Nucleus accumbens (tissue), 56 donors: ENCODE results near the gene ZNF655.
"Not testable (repeated sequence)": the region's sequence is repeated elsewhere in the genome, so short reads cannot be mapped to it uniquely, and the experiment has no call there.

Experiments used
- DNase-seq, 56 donors: peaks; one replicate each; lab custom pipeline; 2025; lab: John Stamatoyannopoulos, UW

Gene ZNF655

GRCh38 chr7:99559175-99559915, 903 bp downstream of the ZNF655 start:
- DNase-seq = peak in 1 of 56 donors; percentile 54

DNA sequence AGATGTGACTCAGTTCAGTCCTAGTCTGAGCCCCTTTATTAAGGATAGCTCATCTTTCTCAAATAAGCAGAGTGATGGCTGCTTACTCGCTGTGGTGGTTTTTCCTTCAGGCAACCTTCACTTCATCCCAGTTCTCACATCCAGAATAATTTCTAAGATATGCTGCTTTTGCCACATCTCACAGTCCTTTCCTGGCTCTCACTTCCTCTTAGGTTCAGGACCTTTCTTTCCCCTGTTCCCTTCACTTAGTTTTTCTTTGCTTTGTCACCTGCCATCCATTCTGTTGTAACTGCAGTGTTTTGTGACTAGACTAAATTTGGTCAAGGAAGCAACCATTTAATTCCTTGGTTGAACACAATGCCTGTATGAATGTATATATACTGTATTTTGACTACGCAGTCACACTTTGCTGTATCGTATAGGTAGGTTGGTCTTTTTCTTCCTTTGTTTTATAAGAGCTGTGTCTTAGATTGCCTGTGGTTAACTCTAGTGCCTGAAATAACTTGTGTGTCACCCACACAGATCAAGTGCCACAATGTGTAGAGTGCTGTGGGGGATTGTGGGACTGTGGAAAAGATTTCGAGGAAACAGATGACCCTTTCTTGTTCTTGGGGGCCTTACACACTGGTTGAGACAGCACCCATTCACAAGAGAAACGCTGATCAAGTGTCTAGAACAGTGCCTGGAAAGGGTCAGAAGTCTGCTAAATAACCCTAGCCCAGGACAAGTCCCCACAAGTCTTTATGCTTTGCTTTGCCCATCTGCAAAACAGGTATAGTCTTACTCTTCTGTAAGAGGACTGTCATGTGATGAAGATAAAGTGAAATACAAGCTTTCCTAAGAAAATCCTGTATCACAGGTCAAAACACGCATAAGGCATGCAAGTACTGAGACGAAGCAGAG, 2.6 kb downstream of the ZNF655 start:
- no peak for DNase-seq

DNA sequence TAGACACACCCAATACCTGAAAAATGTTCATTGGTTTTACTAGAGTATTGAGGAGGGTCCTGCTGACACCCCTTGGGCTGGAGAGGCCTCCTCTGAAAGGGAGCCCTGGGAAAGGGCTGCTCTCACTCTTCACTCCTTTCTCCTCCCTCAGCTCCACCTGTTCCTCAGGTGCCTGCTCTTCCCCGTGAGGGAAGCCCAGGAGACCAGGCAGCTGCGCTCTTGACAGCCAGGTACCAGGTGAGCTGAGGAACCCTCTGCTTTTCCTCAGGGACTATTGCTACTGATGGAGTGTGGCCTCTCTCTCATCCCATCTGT, 3.3 kb downstream of the ZNF655 start:
- DNase-seq = no peak

DNA sequence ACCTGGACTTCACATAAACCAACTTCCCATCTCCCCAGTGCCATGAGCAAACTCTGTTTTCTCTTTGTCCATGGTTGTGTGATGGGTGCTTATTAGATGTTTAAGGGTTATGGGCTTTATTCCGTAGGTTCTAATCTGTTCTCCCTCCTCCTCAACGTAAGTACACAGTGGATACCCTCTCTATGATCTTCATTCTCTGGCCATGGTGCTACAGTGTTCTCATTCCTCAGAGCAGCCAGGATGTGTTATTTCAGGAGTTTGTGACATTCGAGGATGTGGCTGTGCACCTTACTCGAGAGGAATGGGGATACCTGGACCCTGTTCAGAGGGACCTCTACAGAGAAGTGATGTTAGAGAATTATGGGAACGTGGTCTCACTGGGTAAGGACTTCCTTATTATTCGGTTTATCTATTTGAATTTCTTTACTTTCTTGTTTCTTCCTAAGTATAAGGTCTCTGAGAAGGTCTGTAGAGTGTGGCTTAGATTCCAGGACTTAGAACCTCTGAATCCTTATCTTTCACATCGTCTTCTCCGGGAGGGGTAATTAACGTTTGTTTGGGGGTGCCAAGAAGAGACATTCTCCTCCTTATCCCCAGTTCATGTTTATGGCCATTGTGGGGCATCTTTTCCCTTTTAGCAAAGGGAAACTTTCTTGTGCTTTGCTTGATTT, 3.8 kb downstream of the ZNF655 start:
- no peak for DNase-seq

DNA sequence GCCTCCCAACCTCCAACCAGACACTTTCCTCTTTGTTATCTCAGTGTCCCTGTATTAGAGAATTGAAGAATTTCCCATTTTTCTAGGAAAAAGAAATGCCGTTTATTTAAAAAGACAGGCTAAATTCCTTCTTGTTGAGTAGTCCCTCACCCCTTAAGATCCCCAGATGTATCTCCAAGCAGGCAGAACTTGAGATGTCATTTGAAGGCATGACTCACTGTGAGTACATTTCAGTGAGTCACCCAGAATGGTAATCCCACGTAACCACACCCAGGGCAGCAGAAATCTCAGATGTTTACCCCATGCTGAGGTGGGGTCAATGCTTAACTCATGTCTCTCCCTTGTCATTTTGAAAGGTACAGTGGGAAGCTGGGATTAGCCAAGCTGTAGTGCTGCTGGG, 4.4 kb downstream of the ZNF655 start:
- peak in 22 of 56 donors; percentile 4 to 68 (median 27) for DNase-seq

GRCh38 chr7:99563650-99564049, 5.2 kb downstream of the ZNF655 start:
- peak in 4 of 56 donors; percentile 3 to 22 (median 4) for DNase-seq

- not testable (repeated sequence) for DNase-seq
These were observed 10.3 kb downstream of the ZNF655 start for GRCh38 chr7:99568770-99569169.

DNA sequence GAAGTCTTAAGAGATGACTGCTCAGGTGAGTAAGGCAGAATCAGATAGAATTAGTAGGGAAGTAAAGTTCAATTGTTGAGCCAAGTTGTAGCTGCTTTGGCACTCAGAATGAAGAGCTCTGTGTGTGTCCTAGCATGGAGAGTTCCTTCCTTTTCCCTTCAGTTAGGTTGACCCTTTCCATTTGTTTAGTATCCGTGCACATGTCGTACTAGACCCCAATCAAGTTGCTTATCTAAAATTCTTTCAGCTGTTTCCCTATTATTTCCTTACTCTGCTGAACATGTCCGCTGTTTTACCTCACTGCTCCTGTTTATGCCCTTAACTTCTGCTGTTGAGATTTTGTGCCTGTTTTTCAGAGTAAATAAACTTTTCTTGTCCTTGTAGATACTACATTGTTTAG, 13.3 kb downstream of the ZNF655 start:
- DNase-seq = no peak

- no peak for DNase-seq
These were observed 14.8 kb downstream of the ZNF655 start for GRCh38 chr7:99573257-99573656.

DNA sequence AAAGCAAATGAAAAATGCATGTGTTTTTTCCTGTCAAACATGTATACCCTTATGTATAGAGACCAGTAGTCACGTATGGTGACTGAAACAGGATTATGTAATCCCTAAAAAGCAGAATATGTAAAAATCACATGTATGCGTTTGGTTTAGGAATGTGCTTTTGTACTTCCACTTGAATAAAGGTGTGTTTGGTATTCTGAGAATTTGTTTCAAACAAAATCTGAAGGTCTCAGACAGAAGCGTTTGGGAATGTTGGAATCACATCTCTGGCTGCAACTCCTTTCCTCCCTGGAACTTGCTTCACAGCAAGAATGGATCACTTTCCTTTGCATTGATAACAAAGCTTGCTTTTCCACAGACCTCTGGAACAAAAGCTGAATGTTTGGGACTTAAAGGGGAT, 17.8 kb downstream of the ZNF655 start:
- no peak for DNase-seq

DNA sequence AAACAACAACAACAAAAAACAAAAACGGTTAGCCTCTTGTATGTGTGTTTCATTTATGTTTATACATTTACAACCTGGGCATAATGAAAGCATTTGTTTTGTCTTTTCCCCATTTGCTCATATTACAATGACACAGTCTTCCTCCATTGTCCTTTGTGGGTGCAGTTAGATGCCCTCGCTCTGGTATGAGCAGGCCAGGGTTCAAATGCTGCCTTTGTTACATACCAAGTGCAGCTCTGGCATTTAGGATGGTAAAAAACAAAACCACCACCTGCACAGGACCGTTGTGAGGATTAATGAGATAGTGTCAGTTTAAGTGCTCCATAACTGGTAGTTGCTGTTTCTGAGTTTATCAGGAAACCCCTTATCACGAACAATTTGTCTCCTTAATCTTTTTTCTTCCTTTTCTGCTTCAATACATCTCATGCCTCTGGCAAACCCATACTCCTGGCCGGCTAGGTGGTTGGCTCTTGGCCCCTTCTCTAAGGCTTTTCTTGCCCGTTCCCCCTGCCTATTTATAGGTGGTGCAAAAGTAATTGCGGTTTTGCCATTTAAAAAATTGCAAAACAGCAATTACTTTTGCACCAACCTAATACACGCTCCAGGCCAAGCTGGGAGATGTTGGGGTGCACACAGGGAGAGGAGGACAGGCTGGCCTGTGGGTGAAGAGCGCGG, 21.0 kb downstream of the ZNF655 start:
- DNase-seq = peak in 1 of 56 donors; percentile 11

- peak in 42 of 56 donors; percentile 3 to 72 (median 38) for DNase-seq
These were observed 21.7 kb downstream of the ZNF655 start for GRCh38 chr7:99579956-99580777.

- not testable (repeated sequence) for DNase-seq
These were observed 22.4 kb downstream of the ZNF655 start for GRCh38 chr7:99580778-99581332.

GRCh38 chr7:99588868-99589267, 30.4 kb downstream of the ZNF655 start:
- no peak for DNase-seq

GRCh38 chr7:99594948-99595745, 36.7 kb downstream of the ZNF655 start:
- DNase-seq = no peak

DNA sequence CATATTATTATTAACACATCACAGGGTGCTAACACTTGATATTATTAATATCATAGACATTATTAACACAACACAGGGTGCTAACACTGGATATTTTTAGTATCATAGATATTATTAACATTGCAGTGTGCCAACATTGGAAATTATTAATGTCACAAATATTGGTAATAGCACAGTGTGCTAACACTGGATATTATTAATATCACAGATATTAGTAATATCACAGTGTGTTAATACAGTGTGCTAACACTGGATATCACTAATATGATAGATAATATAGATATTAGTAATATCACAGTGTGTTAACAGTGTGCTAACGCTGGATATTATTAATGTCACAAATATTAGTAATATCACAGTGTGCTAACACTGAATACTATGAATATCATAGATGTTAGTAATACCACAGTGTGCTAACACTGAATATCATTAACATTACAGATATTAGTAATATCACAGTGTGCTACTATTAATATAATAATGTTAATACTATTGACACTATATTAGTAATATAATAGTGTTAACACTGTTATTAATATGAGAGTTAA, 38.0 kb downstream of the ZNF655 start:
- DNase-seq = no peak

DNA sequence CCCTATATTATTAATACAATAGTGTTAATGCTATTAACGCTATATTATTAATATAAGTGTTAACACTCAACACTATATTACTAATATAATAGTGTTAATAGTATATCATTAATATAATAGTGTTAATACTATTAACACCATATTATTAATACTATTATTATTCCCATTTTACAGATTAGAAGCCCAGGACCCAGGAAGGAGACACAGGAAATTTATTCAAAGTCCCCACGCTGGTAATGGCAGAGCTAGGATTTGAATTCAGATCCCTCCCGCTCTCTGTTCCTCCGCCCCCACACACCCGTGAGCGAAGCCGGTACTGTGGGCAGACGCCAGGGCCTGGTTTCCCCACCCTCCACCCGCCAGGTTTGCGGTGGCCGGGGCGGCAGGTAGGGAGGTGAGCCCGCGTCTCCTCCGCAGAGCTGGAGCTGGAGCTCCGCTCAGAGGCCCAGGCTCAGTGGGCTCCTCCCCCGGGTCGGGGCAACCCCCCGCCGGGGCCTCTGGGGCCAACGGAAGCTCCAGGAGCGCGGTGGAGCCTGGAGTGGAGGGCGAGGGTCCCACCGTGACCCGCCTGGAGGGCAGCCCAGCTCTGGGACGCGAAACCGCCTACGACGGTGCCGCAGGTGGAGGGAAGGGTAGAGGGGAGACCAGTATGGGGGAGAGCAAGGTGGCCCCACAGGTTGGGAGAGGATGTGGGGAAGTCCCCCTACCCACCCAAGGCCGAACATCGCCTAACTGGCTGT, 39.5 kb downstream of the ZNF655 start, which contains the start of gene TMEM225B:
TMEM225B (plus strand) TSS at position 506 of the 740 bp plus-strand sequence. CDS start 6,122 bp downstream, outside the sequence.
- DNase-seq = no peak
